ENCODE results near the gene LMOD3. TPM values are rescaled to one million over a fixed set of nuclear protein-coding genes. Genes with fewer than 3 reads are reported as not detected.

The LMOD3 gene
- total and polyA plus RNA-seq, 2 of the 8 experiments (the other 6 are each of a cell fraction or from before 2014, with no cell fraction given): not detected

DNA sequence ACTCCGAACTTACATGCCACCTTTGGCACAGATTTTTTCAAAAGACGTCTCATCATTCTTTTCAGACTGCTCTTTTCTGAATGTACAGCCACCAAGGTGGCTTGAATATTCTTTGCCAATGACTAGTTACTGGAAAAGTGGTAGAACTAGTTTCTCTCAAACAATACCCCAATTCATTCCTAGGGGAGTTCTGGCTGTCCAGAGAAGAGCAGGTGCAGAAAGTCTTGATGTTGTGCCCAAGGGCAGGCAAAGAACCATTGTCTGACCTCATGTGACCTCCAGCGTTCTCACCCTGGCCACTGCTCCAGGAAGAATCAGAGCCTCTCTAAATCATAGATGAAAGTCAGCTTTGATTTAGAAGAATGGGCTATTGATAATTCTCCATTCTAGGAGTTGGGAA lies 5.5 kb downstream of the LMOD3 start:
- Histone ChIP-seq H2BK120ac (replicated peaks; ENCODE audit: low read depth, low read length) (no peak overlapping the region), H3K23me2 (ENCODE audit: low read depth, low read length) (no peaks in the 10 kb centered on the region), H4K8ac (ENCODE audit: extremely low read depth, insufficient read depth, low read length) (no peak overlapping the region), H3K4ac (replicated peaks; ENCODE audit: insufficient read length, low read depth, low read length) (no peak overlapping the region), H3K4me1 (replicated peaks in 1 of 4; ENCODE audit: control insufficient read depth in 3 of 4, insufficient read depth in 4 of 4, low read length in 3 of 4) (no peaks in the 10 kb centered on the region), H2BK15ac (ENCODE audit: low read length) (no peak overlapping the region), H4K5ac (ENCODE audit: insufficient read length, low read depth, low read length) (no peak overlapping the region), H4K20me1 (replicated peaks in 1 of 2; ENCODE audit: control insufficient read depth in 1 of 2, insufficient read depth in 2 of 2, low read length in 2 of 2) (no peaks in the 10 kb centered on the region), H2BK20ac (ENCODE audit: low read length) (no peak overlapping the region), H2BK12ac (ENCODE audit: low read depth, low read length) (no peak overlapping the region), H2BK5ac (ENCODE audit: low read depth, low read length) (no peak overlapping the region), H3K56ac (replicated peaks; ENCODE audit: insufficient read length, low read depth, low read length) (no peak overlapping the region), H2AFZ (ENCODE audit: low read length) (no peak overlapping the region), H3K9ac (replicated peaks in 1 of 4; ENCODE audit: extremely low read depth in 1 of 4, low read depth in 3 of 4, low read length in 3 of 4) (no peak overlapping the region), H2AK5ac (ENCODE audit: low read depth, low read length) (no peak overlapping the region), H4K91ac (replicated peaks; ENCODE audit: insufficient read length, low read length) (no peak overlapping the region), H3K79me2 (ENCODE audit: control insufficient read depth in 1 of 2, insufficient read depth in 2 of 2, low read length in 2 of 2) (no peaks in the 10 kb centered on the region), H3K79me1 (ENCODE audit: low read depth, low read length) (no peaks in the 10 kb centered on the region), H3K27ac (ENCODE audit: low read depth, low read length) (no peak overlapping the region), H3K14ac (ENCODE audit: insufficient read length) (no peak overlapping the region), H3K27me3 (replicated peaks in 1 of 4; ENCODE audit: control insufficient read depth in 3 of 4, extremely low read depth in 1 of 4, insufficient read depth in 3 of 4, low read length in 3 of 4) (no peaks in the 10 kb centered on the region), H3K4me2 (ENCODE audit: insufficient read depth in 1 of 2, low read depth in 2 of 2, low read length in 2 of 2) (no peak overlapping the region), H3K4me3 (ENCODE audit: extremely low read depth in 1 of 4, insufficient read depth in 2 of 4, low read depth in 3 of 4, low read length in 4 of 4) (no peak overlapping the region), H3K9me3 (ENCODE audit: insufficient read depth in 2 of 2, low read depth in 1 of 2, low read length in 1 of 2) (no peaks in the 10 kb centered on the region), H3K36me3 (ENCODE audit: control insufficient read depth in 2 of 4, insufficient read depth in 4 of 4, low read length in 3 of 4) (no peaks in the 10 kb centered on the region), H3K18ac (ENCODE audit: extremely low read depth, low read length) (no peak overlapping the region), H3K23ac (ENCODE audit: insufficient read length) (no peak overlapping the region)
- no peak for FAIRE-seq
- CTCF ChIA-PET (ENCODE audit: partially characterized antibody): interaction anchor here (6.3 kb wide), 1 partner anchor 189 kb away, joined by 59 read pairs; no protein-coding TSS in a partner anchor
- POLR2A ChIA-PET (ENCODE audit: partially characterized antibody): no interaction called here
- no peak for DNase-seq (ENCODE audit: low read depth in 1 of 2, low spot score in 2 of 2)
- 86% methylated on average over 3 of the region's 3 CpGs; no CpG with 5 or more reads in 1 of the 2 experiments for WGBS, 2 experiments (ENCODE audit: extremely low coverage in 1 of 2, insufficient coverage in 1 of 2, insufficient read length in 1 of 2, insufficient replicate concordance in 2 of 2, low coverage in 1 of 2, low lambda C conversion rate in 2 of 2, missing lambda C conversion rate in 1 of 2)
- TF ChIP-seq RFX5 (IDR thresholded peaks at IDR 0.05; ENCODE audit: borderline replicate concordance, low read depth, low read length): no peak

Measured in H1 (cell line).